GM21723 (cell line): ENCODE data around the gene TRIO.

Experiments used
- ATAC-seq: cut with Tn5 transposase; IDR thresholded peaks from one replicate; pipeline ENCODE4 v1.9.1; 2021; ENCODE audit warnings: mild to moderate bottlenecking, moderate library complexity; ENCODE audit not compliant: unreplicated experiment

TRIO gene

GRCh38 chr5:14402424-14402823, 259.3 kb downstream of the TRIO start:
- ATAC-seq: no peak

DNA sequence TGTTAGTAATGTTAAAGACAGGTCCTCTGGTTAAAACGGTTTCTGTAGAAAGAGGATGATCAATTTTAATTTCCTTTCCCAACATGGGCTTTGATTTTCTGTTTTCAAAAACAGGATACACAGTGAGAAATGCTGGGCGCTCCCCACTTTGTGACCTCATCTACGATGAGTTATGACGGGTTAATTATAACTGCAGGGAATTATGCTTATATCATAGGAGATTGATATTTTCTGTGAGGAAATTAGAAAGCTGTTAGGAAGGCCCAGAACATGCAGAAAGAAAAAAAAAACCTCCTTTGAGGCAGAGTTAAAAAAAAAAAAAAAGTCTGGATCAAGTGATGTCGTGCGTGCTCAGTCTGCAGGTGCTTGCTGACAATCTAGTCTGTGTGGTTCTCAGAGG, 261.6 kb downstream of the TRIO start:
- no peak for ATAC-seq

DNA sequence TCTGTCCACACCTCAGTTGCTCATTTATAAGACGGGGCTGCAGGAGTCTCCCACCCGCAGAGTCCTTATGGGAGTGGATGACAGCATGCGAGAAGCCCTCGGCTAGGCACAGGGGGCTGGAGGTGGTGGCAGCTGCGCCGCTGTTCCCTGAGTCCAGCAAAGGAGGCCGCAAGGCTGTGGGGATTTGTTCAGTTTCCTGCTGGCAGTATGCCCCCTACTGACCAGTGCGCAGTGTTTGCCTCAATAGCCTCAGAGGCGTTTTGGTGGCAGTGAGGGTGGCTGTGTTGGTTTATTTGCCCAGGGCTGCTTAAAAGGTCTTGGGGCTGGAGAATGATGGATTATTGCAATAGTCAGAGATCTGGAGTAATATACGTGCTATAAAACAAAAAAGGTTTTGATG, 262.1 kb downstream of the TRIO start:
- no peak for ATAC-seq

GRCh38 chr5:14405706-14406553, 262.8 kb downstream of the TRIO start:
- ATAC-seq: no peak

- no peak for ATAC-seq
Observed at GRCh38 chr5:14406554-14406849, 263.4 kb downstream of the TRIO start.

DNA sequence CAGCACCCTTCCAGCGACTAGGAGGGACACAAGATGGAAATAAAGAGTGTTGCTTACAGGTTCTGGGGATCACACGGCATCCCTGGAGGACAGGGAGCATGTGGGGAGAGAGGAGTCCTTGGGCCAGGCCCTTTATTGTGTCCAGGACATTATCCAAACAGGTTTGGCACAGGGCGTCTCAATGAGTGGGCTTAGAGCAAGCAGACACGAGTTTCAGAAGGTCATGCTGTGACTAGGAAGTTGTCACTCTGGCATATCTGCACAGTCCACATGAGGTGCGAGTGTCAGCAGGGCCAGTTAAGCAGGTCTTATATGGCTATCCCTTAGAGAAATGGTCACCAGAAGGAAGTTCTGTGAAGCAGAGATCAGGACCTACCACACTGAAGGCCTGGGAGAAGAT, 263.9 kb downstream of the TRIO start:
- no peak for ATAC-seq

DNA sequence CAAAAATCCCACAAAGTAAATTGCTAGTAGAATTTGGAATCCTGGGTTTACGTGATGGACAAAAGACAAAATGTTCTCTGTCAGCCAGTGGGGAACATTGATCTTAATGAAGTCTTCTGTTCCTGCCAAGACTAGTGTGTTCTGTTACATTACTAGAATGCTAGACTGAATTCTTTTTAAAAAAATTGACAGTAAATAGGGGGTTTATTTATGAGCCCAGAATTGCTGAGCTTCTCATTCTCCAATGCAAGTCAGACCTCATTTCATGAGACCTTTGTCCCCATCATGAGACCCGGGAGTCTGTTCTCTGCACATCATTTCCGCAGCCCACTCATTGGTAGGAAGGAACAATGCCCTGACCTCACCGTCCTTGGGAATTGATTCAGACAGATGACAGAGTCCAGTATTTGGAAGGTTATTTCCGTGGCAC, 264.6 kb downstream of the TRIO start:
- no peak for ATAC-seq

- no peak for ATAC-seq
Observed at GRCh38 chr5:14408969-14409586, 265.9 kb downstream of the TRIO start.

DNA sequence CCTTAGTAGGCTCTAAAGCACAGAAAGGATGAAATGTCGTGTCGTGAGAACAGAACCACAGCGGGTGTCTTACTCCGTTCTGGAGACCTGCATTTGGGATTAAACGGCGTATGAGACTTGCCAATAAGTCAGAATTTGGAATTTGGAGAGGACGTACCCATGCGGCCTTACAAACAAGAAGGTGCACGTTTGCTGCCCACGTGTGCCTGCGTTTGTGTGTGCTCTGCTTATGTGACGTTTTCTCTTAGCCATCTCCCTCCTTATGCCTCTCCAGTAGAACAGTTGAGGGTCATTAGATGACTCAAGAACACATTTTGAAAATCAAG, 266.9 kb downstream of the TRIO start:
- no peak for ATAC-seq

DNA sequence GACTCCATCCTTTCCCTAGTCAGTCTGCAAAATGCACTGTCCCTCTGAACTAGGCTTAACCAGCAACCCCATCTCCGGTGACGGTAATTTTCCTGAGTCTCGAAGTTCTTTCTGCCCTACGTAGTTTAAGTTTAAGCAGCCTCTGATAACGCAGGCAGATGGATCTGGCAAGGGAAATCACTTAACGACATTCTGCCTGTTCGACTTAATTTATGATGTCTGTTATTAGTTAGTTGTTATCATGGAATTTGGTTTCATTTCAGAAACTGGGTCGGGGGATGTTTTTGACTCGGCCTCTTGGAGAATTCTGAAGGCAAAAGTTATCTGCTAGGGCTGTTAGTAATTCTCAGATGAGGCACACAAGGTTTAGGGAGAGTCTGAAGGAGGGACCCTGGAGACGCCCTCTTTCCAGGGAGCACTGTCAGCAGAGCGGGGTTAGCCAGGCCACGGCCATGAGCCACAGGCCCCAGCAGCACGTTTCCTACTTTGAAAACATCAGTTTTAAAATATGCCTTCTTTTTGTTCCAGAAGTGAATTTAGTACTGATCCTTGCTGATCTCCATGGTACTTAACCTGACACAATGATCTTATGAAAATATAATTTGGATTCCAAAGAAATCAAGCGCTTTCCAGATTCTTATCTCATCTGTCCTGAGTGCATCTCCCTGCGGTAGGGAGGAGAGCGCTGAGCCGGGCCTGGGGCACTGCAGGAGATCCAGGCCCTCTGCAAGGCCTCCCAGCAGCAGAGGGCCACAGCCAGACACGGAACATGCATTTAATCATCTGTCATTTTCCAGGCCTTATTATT, 267.5 kb downstream of the TRIO start:
- ATAC-seq: no peak

DNA sequence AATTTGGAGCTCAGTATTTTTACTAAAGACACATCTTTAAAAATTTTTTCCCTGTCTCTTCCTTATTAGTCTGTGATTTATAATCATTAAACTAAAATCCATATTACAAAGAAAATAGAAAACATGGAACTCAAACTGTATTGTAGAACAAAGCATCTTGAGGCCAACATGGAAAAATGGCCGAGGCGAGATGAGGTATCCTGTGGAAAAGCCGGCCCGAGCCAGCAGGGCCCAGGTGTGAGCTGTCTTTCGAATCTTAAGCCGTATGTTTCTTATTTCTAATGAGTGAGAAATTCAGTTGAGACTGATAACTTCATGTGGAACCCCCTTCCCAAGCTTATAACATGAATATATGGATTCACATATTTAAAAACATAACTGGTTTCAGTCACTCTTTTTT, 268.1 kb downstream of the TRIO start:
- no peak for ATAC-seq

GRCh38 chr5:14413331-14413750, 270.2 kb downstream of the TRIO start:
- ATAC-seq: no peak

GRCh38 chr5:14414007-14414406, 270.9 kb downstream of the TRIO start:
- no peak for ATAC-seq

DNA sequence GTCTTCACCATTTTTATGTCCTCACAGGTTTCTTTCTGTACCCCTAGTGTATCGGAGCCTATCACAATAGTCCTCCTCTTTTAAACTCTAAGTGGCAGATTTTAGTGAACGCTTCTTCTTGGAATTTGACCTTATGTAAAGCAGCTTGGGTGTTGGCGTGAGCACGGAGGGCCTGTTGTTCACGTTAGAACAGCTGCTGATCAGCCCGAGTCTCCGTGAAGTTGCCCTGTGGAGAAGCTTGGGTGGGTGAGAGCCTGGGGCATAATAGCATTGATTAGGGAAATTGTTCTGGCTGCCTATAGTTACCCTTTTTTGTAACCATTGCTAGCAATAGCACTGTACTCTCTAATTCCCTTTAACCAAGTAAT, 271.5 kb downstream of the TRIO start:
- no peak for ATAC-seq

- ATAC-seq: peak; percentile 72
Observed at GRCh38 chr5:14415024-14415697, 272.0 kb downstream of the TRIO start.

DNA sequence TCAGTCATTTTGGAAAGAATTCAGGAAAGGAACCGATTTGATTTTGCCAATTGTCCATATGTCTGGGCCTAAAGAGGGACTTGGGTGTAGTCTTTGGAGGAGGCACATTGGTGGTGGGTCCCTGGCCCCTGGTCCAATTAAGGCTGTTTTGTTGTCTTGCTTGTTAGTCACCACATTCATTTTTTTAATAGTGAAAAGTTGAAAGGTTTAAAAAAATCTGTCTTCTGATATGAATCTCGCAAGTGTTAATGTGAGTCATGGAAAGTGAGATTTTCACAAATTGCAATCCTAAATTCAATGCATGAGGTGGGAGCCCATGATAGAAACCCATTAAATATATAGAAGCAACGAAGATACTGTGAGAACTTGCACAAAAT, 272.5 kb downstream of the TRIO start:
- ATAC-seq: peak; percentile 41

DNA sequence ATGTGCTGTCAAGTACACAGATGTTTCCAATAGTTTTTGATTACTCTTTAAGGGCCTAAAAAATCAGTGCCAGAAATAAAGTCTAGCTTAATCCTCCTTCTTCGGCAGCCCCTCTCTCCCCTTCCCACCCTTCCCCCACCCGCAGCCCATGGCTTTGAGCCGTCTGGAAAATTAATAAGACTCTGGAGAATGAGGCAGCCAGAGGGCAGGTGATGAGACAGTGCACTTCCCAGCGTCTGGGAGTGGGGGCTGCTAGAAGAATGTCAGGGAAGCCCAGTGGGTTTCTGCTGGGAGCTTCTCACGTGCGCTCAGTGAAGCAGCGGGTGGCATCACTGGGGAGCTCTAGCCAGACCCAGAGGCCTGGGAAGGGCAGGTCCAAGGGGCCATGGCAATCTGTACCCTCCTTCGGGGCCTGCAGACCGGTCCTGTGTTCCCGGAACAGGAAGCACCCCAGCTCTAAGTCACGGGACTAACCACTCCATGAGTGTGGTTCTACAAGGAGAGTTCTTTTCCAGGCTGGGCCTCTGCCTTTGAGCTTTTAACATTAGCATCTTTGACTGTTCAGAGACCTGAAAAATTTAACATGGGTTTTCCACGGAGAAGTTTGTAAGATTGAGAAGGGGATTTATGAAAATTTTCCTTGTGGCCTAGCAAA, 273.6 kb downstream of the TRIO start:
- no peak for ATAC-seq

GRCh38 chr5:14417276-14417730, 274.2 kb downstream of the TRIO start:
- no peak for ATAC-seq

- ATAC-seq: no peak
Observed at GRCh38 chr5:14417792-14418765, 274.9 kb downstream of the TRIO start.

DNA sequence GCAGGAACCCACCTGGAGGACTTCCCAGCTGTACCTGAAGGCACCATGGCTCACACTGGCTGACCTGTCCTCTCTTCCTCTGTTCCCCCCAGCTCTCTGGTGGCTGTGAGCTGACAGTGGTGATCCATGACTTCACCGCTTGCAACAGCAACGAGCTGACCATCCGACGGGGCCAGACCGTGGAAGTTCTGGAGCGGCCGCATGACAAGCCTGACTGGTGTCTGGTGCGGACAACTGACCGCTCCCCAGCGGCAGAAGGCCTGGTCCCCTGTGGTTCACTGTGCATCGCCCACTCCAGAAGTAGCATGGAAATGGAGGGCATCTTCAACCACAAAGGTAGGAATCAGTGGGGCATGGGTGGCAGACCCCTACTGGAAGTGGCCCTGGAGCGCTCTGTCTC, 276.5 kb downstream of the TRIO start:
- no peak for ATAC-seq
